ENCODE results near the gene KRT16. TPM values are rescaled to one million over a fixed set of nuclear protein-coding genes. Genes with fewer than 3 reads are reported as not detected.

The KRT16 gene
- total and polyA plus RNA-seq, 2 of the 8 experiments (the other 6 are each of a cell fraction or from before 2014, with no cell fraction given), result not detected

DNA sequence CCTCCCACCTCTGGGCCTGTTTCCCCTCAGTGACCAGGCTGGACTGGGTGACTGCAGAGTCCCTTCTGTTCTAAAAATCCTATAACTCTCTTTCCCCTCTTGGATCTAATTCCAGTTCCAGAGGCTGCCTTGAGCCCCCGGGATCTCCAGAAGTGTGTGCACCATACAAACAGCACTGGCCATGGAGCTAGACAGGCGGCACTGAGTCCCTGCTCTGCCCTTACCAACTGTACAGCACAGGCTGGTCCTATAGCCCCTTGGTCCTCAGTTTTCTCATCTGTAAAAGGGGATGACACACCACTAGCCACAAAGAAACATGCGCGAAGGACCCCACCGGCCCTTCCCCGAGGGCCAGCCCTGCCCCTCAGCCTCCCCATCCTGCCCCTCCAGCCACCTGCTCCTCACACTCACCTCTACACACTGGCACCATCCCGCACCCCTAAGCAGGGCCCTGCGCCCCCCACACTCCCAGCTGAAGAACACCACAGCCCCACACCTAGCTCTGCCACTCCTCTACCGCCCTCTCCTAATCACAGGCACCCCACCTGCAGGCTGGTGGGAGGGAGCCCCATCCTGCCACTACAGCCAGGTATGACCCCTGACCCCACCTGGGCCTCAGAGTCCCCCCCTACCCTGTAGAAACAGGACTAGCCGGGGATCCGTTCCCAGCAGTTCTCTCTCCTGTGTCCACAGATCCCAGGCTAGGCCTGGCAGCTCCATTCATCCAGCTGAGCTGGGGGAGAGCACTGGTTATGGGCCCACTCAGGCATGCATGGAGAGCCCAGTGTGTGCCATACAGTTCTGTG, 913 bp upstream of the KRT16 start (continued):
- no peak for TF ChIP-seq EZH2 (IDR thresholded peaks at IDR 0.05; ENCODE audit: low read depth, low read length, severe bottlenecking)

All from H1 (cell line).